HT-29 (cell line): ENCODE measurements around the gene XPO4. TPM values are rescaled to one million over a fixed set of nuclear protein-coding genes. Genes with fewer than 3 reads are reported as not detected.
"Not testable (repeated sequence)": the region's sequence is repeated elsewhere in the genome, so short reads cannot be mapped to it uniquely, and the experiment has no call there.

Source experiments
- DNase-seq: peaks from one replicate; pipeline ENCODE4 v3.0.0-alpha.2; 2015; ENCODE audit warnings: low spot score
- total RNA-seq: library from RNA; depleted of rRNA; stranded (reverse); fragments of >200 nt; shearing (Covaris generic); gene quantifications from 2 replicates; pipeline ENCODE4 v1.2.3, GENCODE V29; 2014

XPO4 gene
- total RNA-seq, 1 experiment from 2014 or later = 38.6 TPM

GRCh38 chr13:20891034-20891433 lies 11.5 kb downstream of the XPO4 start:
- no peak for DNase-seq

- DNase-seq = not testable (repeated sequence)
Observed at GRCh38 chr13:20890540-20890939, 12.0 kb downstream of the XPO4 start.

- no peak for DNase-seq
Observed at GRCh38 chr13:20882206-20882605, 20.3 kb downstream of the XPO4 start.

- no peak for DNase-seq
Observed at GRCh38 chr13:20877902-20878301, 24.6 kb downstream of the XPO4 start.

GRCh38 chr13:20876802-20877201 lies 25.7 kb downstream of the XPO4 start:
- DNase-seq = not testable (repeated sequence)

GRCh38 chr13:20874439-20874838 lies 28.1 kb downstream of the XPO4 start:
- DNase-seq = not testable (repeated sequence)

- DNase-seq = no peak
Observed at GRCh38 chr13:20873348-20873747, 29.2 kb downstream of the XPO4 start.

- DNase-seq = no peak
Observed at GRCh38 chr13:20870829-20871228, 31.7 kb downstream of the XPO4 start.

- peak; percentile 18 for DNase-seq
Observed at GRCh38 chr13:20869540-20869939, 33.0 kb downstream of the XPO4 start.

- DNase-seq = no peak
Observed at GRCh38 chr13:20867408-20867807, 35.1 kb downstream of the XPO4 start.

GRCh38 chr13:20861666-20862065 lies 40.9 kb downstream of the XPO4 start:
- DNase-seq = not testable (repeated sequence)

GRCh38 chr13:20860844-20861243 lies 41.7 kb downstream of the XPO4 start:
- DNase-seq = no peak

GRCh38 chr13:20856650-20857049 lies 45.9 kb downstream of the XPO4 start:
- DNase-seq = no peak

- DNase-seq = no peak
Observed at GRCh38 chr13:20851844-20852402, 50.6 kb downstream of the XPO4 start.

GRCh38 chr13:20848944-20849343 lies 53.6 kb downstream of the XPO4 start:
- DNase-seq = no peak

- no peak for DNase-seq
Observed at GRCh38 chr13:20848203-20848602, 54.3 kb downstream of the XPO4 start.

- DNase-seq = no peak
Observed at GRCh38 chr13:20847296-20847695, 55.2 kb downstream of the XPO4 start.

GRCh38 chr13:20843166-20843565 lies 59.4 kb downstream of the XPO4 start:
- no peak for DNase-seq

GRCh38 chr13:20840568-20840967 lies 62.0 kb downstream of the XPO4 start:
- no peak for DNase-seq

- DNase-seq = no peak
Observed at GRCh38 chr13:20833900-20834679, 68.5 kb downstream of the XPO4 start.

GRCh38 chr13:20832861-20833260 lies 69.7 kb downstream of the XPO4 start:
- DNase-seq = no peak

GRCh38 chr13:20831933-20832332 lies 70.6 kb downstream of the XPO4 start:
- DNase-seq = no peak

GRCh38 chr13:20831254-20831653 lies 71.3 kb downstream of the XPO4 start:
- DNase-seq = no peak
